ENCODE data around the gene UBE2J2.

Gene UBE2J2

DNA sequence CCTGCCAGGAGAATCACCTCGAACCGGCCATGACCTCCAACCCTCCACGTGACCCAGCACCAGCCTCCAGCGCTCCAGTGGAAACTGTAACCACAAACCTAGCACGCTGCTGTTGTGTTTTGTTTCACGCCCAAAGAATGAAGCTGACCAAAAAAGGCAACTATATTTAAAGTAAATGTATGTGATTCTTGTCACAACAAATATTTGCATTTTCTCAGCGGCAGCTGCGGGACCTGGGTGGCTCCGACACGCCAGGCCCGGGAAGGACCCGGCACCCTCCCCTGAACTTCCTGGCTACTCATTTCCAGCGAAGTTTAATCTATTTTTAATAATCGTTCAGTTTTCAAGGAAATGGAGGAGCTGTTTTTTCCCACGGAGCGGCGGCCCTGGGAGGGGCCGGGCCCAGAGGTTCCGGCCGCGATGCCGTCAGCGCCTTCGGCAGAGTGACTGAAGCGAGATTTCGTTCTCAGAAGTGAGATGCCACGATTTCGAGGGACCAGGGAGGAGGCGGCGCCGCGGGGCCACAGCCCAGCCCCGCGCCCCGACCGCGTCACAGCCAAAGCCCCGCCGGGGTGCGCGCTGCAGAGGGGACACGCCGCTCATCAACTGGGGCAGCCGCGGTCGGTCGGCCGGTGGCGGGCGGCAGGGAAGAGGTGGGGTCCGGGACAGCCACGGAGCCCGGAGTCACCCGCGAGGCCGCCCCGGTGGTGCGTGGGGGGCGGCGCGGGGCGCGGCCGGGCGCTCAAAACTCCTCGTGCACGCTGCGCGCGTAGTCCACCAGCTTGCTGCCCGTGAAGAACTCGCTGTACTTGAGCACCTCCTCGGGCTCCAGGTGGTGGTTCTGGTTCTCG is 56.7 kb downstream of the UBE2J2 start:
- CTCF ChIA-PET: interaction anchor here (1.2 kb wide), 1 partner anchor 46 kb away, joined by 3 read pairs; no protein-coding TSS in a partner anchor
- DNase-seq (ENCODE audit: extremely low spot score): no peak
- POLR2A ChIA-PET: no interaction called here
- TF ChIP-seq, protein P1, sequence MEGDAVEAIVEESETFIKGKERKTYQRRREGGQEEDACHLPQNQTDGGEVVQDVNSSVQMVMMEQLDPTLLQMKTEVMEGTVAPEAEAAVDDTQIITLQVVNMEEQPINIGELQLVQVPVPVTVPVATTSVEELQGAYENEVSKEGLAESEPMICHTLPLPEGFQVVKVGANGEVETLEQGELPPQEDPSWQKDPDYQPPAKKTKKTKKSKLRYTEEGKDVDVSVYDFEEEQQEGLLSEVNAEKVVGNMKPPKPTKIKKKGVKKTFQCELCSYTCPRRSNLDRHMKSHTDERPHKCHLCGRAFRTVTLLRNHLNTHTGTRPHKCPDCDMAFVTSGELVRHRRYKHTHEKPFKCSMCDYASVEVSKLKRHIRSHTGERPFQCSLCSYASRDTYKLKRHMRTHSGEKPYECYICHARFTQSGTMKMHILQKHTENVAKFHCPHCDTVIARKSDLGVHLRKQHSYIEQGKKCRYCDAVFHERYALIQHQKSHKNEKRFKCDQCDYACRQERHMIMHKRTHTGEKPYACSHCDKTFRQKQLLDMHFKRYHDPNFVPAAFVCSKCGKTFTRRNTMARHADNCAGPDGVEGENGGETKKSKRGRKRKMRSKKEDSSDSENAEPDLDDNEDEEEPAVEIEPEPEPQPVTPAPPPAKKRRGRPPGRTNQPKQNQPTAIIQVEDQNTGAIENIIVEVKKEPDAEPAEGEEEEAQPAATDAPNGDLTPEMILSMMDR (IDR thresholded peaks at IDR 0.05; ENCODE audit: control extremely low read depth, extremely low read depth, low read depth, missing control alignments): no peak

DNA sequence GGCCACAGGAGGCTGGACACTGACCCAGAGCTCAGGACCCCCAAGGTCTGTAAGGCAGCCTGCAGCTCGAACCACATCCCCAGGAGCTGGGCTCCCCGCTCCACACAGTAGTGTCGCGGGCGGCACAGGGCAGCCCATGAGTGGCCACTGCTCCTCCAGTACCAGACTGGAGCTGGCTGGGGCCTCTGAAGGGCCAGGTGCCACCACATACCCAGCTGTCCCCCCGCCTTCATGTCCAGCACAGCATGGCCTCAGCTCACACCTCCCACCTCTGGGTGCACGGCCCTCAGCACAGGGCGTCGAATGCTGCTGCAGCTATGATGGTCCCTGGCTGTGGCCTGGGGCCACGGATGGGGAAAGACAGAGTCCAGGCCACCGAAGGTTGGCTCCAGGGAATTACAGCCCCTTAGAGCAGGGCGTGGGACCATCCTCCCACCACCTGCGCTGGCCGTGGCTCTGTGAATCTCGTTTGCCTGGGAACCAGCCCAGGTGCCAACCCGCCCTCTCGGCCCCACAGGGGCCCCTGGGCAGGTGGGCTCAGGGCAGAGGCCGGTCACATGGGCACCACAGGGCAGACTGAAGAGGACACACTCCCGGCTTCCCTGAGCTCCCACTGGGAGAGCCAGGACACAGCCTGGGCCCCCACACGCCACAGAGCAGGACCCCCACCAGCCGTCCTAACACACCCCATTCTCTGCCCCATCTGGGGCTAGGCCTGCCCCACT is 57.6 kb downstream of the UBE2J2 start:
- CTCF ChIA-PET: interaction anchor here (1.0 to 1.5 kb wide), 6 partner anchors 9 to 183 kb away, joined by 3 to 6 read pairs (median 3); no protein-coding TSS in a partner anchor
- TF ChIP-seq, protein P1 (IDR thresholded peaks at IDR 0.05; ENCODE audit: control extremely low read depth, extremely low read depth, low read depth, missing control alignments): no peak
- DNase-seq (ENCODE audit: extremely low spot score): no peak
- POLR2A ChIA-PET: no interaction called here

DNA sequence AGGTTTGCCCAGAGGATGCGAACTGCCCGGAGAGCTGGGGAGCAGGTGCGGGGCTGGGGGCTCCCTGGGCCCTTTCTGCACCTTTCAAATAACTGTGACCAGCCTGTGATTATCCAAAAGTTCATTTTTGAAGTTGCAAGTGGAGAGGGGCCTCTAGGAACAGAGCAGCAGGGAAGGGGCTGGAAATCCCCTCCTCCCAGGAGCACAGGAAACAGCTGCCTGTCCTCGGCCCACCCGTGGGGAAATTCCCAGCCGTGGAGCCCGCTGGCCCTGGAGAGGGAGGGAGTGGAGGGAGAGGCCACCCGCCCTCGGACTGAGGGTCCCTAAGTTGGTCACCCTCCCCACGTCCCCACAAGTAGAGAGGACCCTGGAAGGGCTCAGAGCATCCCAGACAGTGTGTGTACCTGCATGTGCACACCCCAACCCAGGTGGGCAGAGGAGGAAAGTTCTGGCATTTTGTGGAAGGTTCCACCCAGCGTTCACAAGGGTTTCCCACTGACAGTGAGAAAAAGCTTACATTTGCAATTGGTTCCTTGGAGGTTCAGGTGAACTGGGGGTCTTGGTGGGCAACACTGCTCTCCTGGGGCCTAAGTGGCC is 58.5 kb downstream of the UBE2J2 start:
- ChIA-PET POLR2A (no interaction called here), CTCF (interaction anchor here (1.0 to 1.5 kb wide), 6 partner anchors 8 to 182 kb away, joined by 3 to 6 read pairs (median 3); no protein-coding TSS in a partner anchor)
- TF ChIP-seq, protein P1 (IDR thresholded peaks at IDR 0.05; ENCODE audit: control extremely low read depth, extremely low read depth, low read depth, missing control alignments): no peak
- no peak for DNase-seq (ENCODE audit: extremely low spot score)

DNA sequence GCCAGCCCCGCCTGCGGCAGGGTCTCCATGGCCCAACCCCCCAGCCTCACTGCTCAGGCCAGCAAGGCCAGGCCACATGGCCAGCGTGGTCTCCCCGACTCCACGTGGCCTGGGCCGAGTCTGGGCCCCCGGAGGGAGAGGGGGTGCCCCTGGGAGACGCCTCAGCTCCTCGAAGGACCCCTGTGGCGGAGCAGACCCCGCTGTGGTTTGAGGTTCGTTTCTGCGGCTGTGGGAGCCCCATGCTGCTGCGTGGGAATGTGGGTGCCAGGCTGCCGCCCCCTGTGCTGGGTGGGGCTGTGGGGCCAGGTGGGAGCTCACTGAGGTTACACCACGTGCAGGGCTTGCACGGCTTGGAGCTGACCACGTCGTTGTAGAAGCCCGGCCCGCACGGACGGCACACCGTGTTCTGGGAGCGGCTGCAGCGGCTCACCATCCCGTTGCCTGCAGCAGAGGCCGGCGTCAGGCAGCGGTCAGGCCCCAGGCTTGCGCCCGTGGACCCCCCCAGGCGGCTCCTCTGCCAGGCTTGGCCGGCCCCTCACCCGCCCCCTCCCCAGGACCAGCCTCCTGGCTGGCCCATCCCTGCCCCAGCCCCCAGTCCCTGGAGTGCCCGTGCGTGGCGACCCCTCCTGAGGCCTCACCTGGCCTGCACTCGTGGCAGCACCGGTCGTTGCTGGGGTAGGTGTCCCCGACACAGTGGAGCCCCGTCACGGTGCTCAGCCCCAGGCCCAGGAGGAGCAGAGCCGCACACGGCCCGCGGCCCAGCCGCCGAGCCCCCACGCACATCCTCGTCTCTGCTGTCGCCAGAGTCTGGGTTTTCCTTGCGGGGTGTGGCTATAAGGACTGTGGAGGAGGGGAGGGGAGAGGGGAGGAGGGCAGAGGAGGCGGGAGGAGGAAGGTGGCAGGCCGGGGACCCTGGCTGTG is 60.0 kb downstream of the UBE2J2 start, which contains the start of gene TNFRSF4:
TSS of gene TNFRSF4 (minus strand) at position 809 of the 921 bp plus-strand sequence. CDS start at position 783, 26 bp downstream.
- DNase-seq (ENCODE audit: extremely low spot score): no peak
- ChIA-PET CTCF (interaction anchor here (0.9 to 1.4 kb wide), 2 partner anchors 16 to 150 kb away, joined by 3 to 5 read pairs; no protein-coding TSS in a partner anchor), POLR2A (interaction anchor here (0.5 kb wide), 1 partner anchor 28 kb away, joined by 6 read pairs; no protein-coding TSS in a partner anchor)
- TF ChIP-seq, protein P1 (IDR thresholded peaks at IDR 0.05; ENCODE audit: control extremely low read depth, extremely low read depth, low read depth, missing control alignments): no peak

DNA sequence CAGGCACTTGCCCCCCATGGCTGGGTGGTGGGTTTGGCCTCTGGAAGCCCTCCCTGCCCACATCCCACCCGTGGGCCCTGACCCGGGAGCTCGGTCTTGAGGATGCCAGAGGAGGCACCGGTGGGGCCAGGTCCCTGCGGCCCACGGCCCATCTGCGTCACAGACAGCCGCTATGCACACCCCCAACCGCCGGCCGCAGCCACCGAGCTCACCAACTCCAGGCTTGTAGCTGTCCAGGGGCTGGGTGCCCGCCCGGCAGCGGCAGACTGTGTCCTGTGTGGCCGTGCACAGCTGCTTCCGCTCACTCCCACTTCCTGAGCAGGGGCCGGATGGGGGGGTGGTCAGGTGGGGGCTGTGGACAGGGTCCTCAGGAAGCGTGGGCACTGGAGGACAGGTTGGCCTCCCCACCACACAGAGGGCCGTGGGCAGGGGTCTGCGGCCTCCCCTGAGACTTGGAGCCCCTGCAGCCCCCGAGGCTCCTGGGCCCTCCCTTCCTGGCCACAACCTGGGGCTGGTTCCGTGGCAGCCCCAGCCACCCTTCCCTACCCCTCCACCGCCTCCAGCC is 60.8 kb downstream of the UBE2J2 start:
- POLR2A ChIA-PET: no interaction called here
- CTCF ChIA-PET: interaction anchor here (0.9 to 1.4 kb wide), 2 partner anchors 17 to 149 kb away, joined by 3 to 5 read pairs; no protein-coding TSS in a partner anchor
- DNase-seq (ENCODE audit: extremely low spot score): peak; percentile 70

More for the DNA sequence above, 60.8 kb downstream of the UBE2J2 start:
- TF ChIP-seq, protein P1 (IDR thresholded peaks at IDR 0.05; ENCODE audit: control extremely low read depth, extremely low read depth, low read depth, missing control alignments): no peak

Data from GM10248 (cell line).